SK-N-SH (cell line): ENCODE measurements around the gene MED8. TPM values are rescaled to one million over a fixed set of nuclear protein-coding genes. Genes with fewer than 3 reads are reported as not detected.

ENCODE experiments used
- CTCF ChIA-PET: fragments of 300-600, 350-600 bp; formaldehyde crosslinking; extraction: SDS; loops from one replicate; lab custom pipeline; 2021; lab: Yijun Ruan, JAX
- POLR2A ChIA-PET: fragments of 350-600 bp; sonication (Branson Sonifier 250); formaldehyde crosslinking; extraction: SDS; loops from one replicate; lab custom pipeline; 2020; ENCODE audit warnings: antibody characterized with exemption, inconsistent platforms; lab: Yijun Ruan, JAX
- DNase-seq: peaks from one replicate; pipeline ENCODE4 v3.0.0; 2012
- H2AFZ ChIP-seq: fragments of 200-600 bp; sonication (generic); 2 replicates; pipeline ENCODE4 v1.8.1; 2016; ENCODE audit warnings: antibody characterized with exemption, mild to moderate bottlenecking, low read depth
- H3F3A ChIP-seq: fragments of 200-600 bp; sonication (generic); replicated peaks from 2 replicates; pipeline ENCODE3; 2016; ENCODE audit warnings: antibody characterized with exemption, mild to moderate bottlenecking; ENCODE audit not compliant: insufficient read depth
- H3K27ac ChIP-seq, 2 experiments: fragments of 200-500 bp in 1 of 2; fragments of 200-600 bp in 1 of 2; sonication (Bioruptor generic) in 1 of 2; sonication (generic), shearing (Covaris generic) in 1 of 2; 2 replicates each; pipeline versions ENCODE4 v1.5.1 to v1.6.1; 2014 to 2016; ENCODE audit warnings: low read depth in 2 of 2, inconsistent platforms in 1 of 2, low read length in 1 of 2, mild to moderate bottlenecking in 1 of 2, mixed read lengths in 1 of 2
- H3K27me3 ChIP-seq: fragments of 200-600 bp; sonication (generic), shearing (Covaris generic); 2 replicates; pipeline ENCODE4 v1.6.1; 2016; ENCODE audit warnings: mixed run types; ENCODE audit not compliant: insufficient read depth
- H3K36me3 ChIP-seq, 2 experiments: fragments of 200-500 bp in 1 of 2; fragments of 200-600 bp in 1 of 2; sonication (Bioruptor generic) in 1 of 2; sonication (generic) in 1 of 2; replicated peaks in 1 of 2; 2 replicates each; pipeline versions ENCODE3 to v1.5.1; 2014 to 2016; ENCODE audit warnings: low read length in 1 of 2, mild to moderate bottlenecking in 1 of 2; ENCODE audit not compliant: insufficient read depth in 2 of 2, control insufficient read depth in 1 of 2
- H3K4me1 ChIP-seq, 2 experiments: fragments of 200-500 bp in 1 of 2; fragments of 200-600 bp in 1 of 2; sonication (Bioruptor generic) in 1 of 2; sonication (generic), shearing (Covaris generic) in 1 of 2; 2 replicates each; pipeline versions ENCODE4 v1.5.1 to v1.6.1; 2014 to 2016; ENCODE audit warnings: low read depth in 1 of 2, low read length in 1 of 2, mixed run types in 1 of 2; ENCODE audit not compliant: insufficient read depth in 2 of 2, control insufficient read depth in 1 of 2
- H3K4me2 ChIP-seq: fragments of 200-600 bp; sonication (generic), shearing (Covaris generic); 2 replicates; pipeline ENCODE4 v1.6.1; 2017; ENCODE audit warnings: mixed run types
- H3K4me3 ChIP-seq, 2 experiments: fragments of 200-500 bp in 1 of 2; fragments of 200-600 bp in 1 of 2; sonication (Bioruptor generic) in 1 of 2; sonication (generic), shearing (Covaris generic) in 1 of 2; 2 replicates each; pipeline versions ENCODE4 v1.5.1 to v1.8.1; 2014 to 2016; ENCODE audit warnings: low read depth in 2 of 2, inconsistent platforms in 1 of 2, low read length in 1 of 2, mild to moderate bottlenecking in 1 of 2, mixed read lengths in 1 of 2, moderate library complexity in 1 of 2
- H3K79me2 ChIP-seq: fragments of 200-600 bp; sonication (generic); 2 replicates; pipeline ENCODE4 v1.8.1; 2017; ENCODE audit warnings: mild to moderate bottlenecking; ENCODE audit not compliant: insufficient read depth
- H3K9ac ChIP-seq: fragments of 200-600 bp; sonication (generic); 2 replicates; pipeline ENCODE4 v1.6.1; 2017; ENCODE audit warnings: mixed run types
- H3K9me2 ChIP-seq: fragments of 200-600 bp; sonication (generic); 2 replicates; pipeline ENCODE4 v1.6.1; 2017; ENCODE audit warnings: mixed run types
- H3K9me3 ChIP-seq: fragments of 200-600 bp; sonication (generic); 2 replicates; pipeline ENCODE4 v1.6.1; 2017; ENCODE audit warnings: mixed run types, mild to moderate bottlenecking, moderate library complexity
- H4K20me1 ChIP-seq: fragments of 200-600 bp; sonication (generic); 2 replicates; pipeline ENCODE4 v1.6.1; 2017; ENCODE audit warnings: mild to moderate bottlenecking, mixed run types; ENCODE audit not compliant: insufficient read depth
- CHD2 ChIP-seq: fragments of 150-350 bp; IDR thresholded peaks from 2 replicates; pipeline ENCODE4 v1.6.1; 2018; ENCODE audit warnings: low read length; ENCODE audit not compliant: partially characterized antibody
- EP300 ChIP-seq, 2 experiments: IDR thresholded peaks; 2 replicates each; pipeline versions ENCODE4 v1.4.0 to v1.6.1; 2012; ENCODE audit warnings: borderline replicate concordance in 1 of 2, low read depth in 1 of 2, low read length in 1 of 2
- FOXJ3 ChIP-seq: sonication (generic); formaldehyde crosslinking; IDR thresholded peaks from 2 replicates; pipeline ENCODE4 v1.5.1; 2020; ENCODE audit warnings: mild to moderate bottlenecking, missing genetic modification reagents
- GABPA ChIP-seq: IDR thresholded peaks from 2 replicates; pipeline ENCODE4 v1.4.0; 2012; ENCODE audit warnings: low read depth, mild to moderate bottlenecking
- IRF3 ChIP-seq: fragments of 150-350 bp; IDR thresholded peaks from 2 replicates; pipeline ENCODE4 v1.6.1; 2016; ENCODE audit warnings: mild to moderate bottlenecking, low read depth, low read length
- MAX ChIP-seq: IDR thresholded peaks from 2 replicates; pipeline ENCODE4 v1.4.0; 2012; ENCODE audit warnings: low read depth
- MXI1 ChIP-seq: IDR thresholded peaks from 2 replicates; pipeline ENCODE4 v1.6.1; 2012; ENCODE audit warnings: mild to moderate bottlenecking, low read depth, low read length, improper control_type of control experiment
- NFIC ChIP-seq: IDR thresholded peaks from 2 replicates; pipeline ENCODE4 v1.4.0; 2012; ENCODE audit warnings: borderline replicate concordance
- RAD21 ChIP-seq: IDR thresholded peaks from 2 replicates; pipeline ENCODE4 v1.6.1; 2012; ENCODE audit warnings: mild to moderate bottlenecking, low read length
- REST ChIP-seq: IDR thresholded peaks from 2 replicates; pipeline ENCODE4 v1.6.1; 2012; ENCODE audit warnings: mild to moderate bottlenecking, low read depth, low read length, moderate library complexity
- RFX5 ChIP-seq: IDR thresholded peaks from 2 replicates; pipeline ENCODE4 v1.6.1; 2012; ENCODE audit warnings: mild to moderate bottlenecking, improper control_type of control experiment, low read length
- SIN3A ChIP-seq: IDR thresholded peaks from 2 replicates; pipeline ENCODE4 v1.6.1; 2012; ENCODE audit warnings: low read depth, mild to moderate bottlenecking, low read length, moderate library complexity, borderline replicate concordance
- SMC3 ChIP-seq: IDR thresholded peaks from 2 replicates; pipeline ENCODE4 v1.6.1; 2012; ENCODE audit warnings: low read depth, low read length, improper control_type of control experiment
- TAF1 ChIP-seq: IDR thresholded peaks from 2 replicates; pipeline ENCODE4 v1.6.1; 2012; ENCODE audit warnings: low read depth, mild to moderate bottlenecking, low read length, moderate library complexity, borderline replicate concordance
- TEAD4 ChIP-seq: IDR thresholded peaks from 2 replicates; pipeline ENCODE4 v1.4.0; 2012; ENCODE audit warnings: mild to moderate bottlenecking, borderline replicate concordance; ENCODE audit not compliant: insufficient read depth
- USF1 ChIP-seq: IDR thresholded peaks from 2 replicates; pipeline ENCODE4 v1.4.0; 2012; ENCODE audit warnings: low read depth, borderline replicate concordance
- YY1 ChIP-seq: IDR thresholded peaks from 2 replicates; pipeline ENCODE4 v1.4.0; 2012; ENCODE audit warnings: low read depth, mild to moderate bottlenecking
- ZBTB33 ChIP-seq: IDR thresholded peaks from 2 replicates; pipeline ENCODE4 v1.4.0; 2012; ENCODE audit warnings: low read depth, borderline replicate concordance
- WGBS: methylation state at CpG from one replicate; pipeline ENCODE4 v1.1.6; 2017; ENCODE audit warnings: low lambda C conversion rate; 5-methylcytosine and 5-hydroxymethylcytosine counted together
- polyA plus RNA-seq, 3 experiments: library from polyadenylated mRNA; depleted of rRNA; stranded (reverse); fragments of >200 nt; gene quantifications; 2 replicates each; pipeline ENCODE4 v1.2.3, GENCODE V29; 2012

Gene MED8
- polyA plus RNA-seq, 1 of the 3 experiments (the other 2 are of a cell fraction), result 33.7 TPM

- 97% methylated on average over 12 of the region's 14 CpGs for WGBS
- Histone ChIP-seq H3K4me3 (no peak overlapping the region), H3K79me2 (no peaks in the 10 kb centered on the region), H3K9ac (no peak overlapping the region), H4K20me1 (no peaks in the 10 kb centered on the region), H3F3A (no peaks in the 10 kb centered on the region), H3K36me3 (peaks cover 23 to 86% of the 10 kb centered on the region in 2 experiments), H3K9me3 (no peaks in the 10 kb centered on the region), H3K27ac (no peak overlapping the region), H3K4me1 (no peaks in the 10 kb centered on the region)
- POLR2A ChIA-PET, result interaction anchor here (1.9 kb wide), 1 partner anchor 9 kb away, joined by 5 read pairs; no protein-coding TSS in a partner anchor
- TF ChIP-seq RFX5 (no peak), IRF3 (no peak), REST (no peak), MXI1 (no peak), USF1 (no peak), RAD21 (no peak)
- TF ChIP-seq, all 33 proteins: peak for 0
- H3K9me2 ChIP-seq, result no peaks in the 10 kb centered on the region
- no peak for DNase-seq
- no peaks in the 10 kb centered on the region for H3K27me3 ChIP-seq
- H3K4me2 ChIP-seq, result no peak overlapping the region
- H2AFZ ChIP-seq, result no peak overlapping the region
- CTCF ChIA-PET, result interaction anchor here (1.1 kb wide), 1 partner anchor 200 kb away, joined by 3 read pairs; no protein-coding TSS in a partner anchor
Measured at GRCh38 chr1:43427524-43427923, 37.9 kb upstream of the MED8 start.

- H3K9ac ChIP-seq, result no peak overlapping the region
- no CpG with 5 or more reads among the region's 11 CpGs for WGBS
- no peaks in the 10 kb centered on the region for H4K20me1 ChIP-seq
- no peaks in the 10 kb centered on the region for H3K27me3 ChIP-seq
- no peak for DNase-seq
- CTCF ChIA-PET, result interaction anchor here (0.7 to 2.1 kb wide), 3 partner anchors 12 to 199 kb away, joined by 3 to 5 read pairs (median 3); no protein-coding TSS in a partner anchor
- POLR2A ChIA-PET, result interaction anchor here (1.0 to 1.9 kb wide), 2 partner anchors 10 to 28 kb away, joined by 3 to 5 read pairs; partner anchors contain the start of gene HYI
- no peaks in the 10 kb centered on the region for H3K9me2 ChIP-seq
- no peaks in the 10 kb centered on the region for H3F3A ChIP-seq
- H3K9me3 ChIP-seq, result no peaks in the 10 kb centered on the region
- no peaks in the 10 kb centered on the region for H3K4me1 ChIP-seq
- no peak overlapping the region for H3K27ac ChIP-seq
- H3K4me3 ChIP-seq, result no peak overlapping the region
- H2AFZ ChIP-seq, result no peak overlapping the region
- no peak overlapping the region for H3K4me2 ChIP-seq
- H3K36me3 ChIP-seq, result peaks cover 18 to 88% of the 10 kb centered on the region in 2 experiments
- H3K79me2 ChIP-seq, result no peaks in the 10 kb centered on the region
- TF ChIP-seq NFIC, result no peak
- TF ChIP-seq ZBTB33, result no peak
- TF ChIP-seq SMC3, result no peak
- TF ChIP-seq IRF3, result no peak
- TF ChIP-seq TEAD4, result no peak
- no peak for TF ChIP-seq MAX
- TF ChIP-seq EP300 (IDR thresholded peaks at IDR 0.05; ENCODE audit: borderline replicate concordance in 1 of 2, low read depth in 1 of 2, low read length in 1 of 2), result no peak
- no peak for TF ChIP-seq MXI1
- no peak for TF ChIP-seq FOXJ3 (CRISPR knock-in tag)
- TF ChIP-seq TAF1, result no peak
- no peak for TF ChIP-seq SIN3A
- no peak for TF ChIP-seq GABPA
- no peak for TF ChIP-seq CHD2
- TF ChIP-seq YY1, result no peak
Measured at GRCh38 chr1:43426221-43426620, 36.6 kb upstream of the MED8 start.
